Measurements from ENCODE around the gene MTO1. TPM values are rescaled to one million over a fixed set of nuclear protein-coding genes. Genes with fewer than 3 reads are reported as not detected.

MTO1 gene
- total RNA-seq, 2 experiments from 2014 or later: 47.9 to 48.0 TPM

GRCh38 chr6:73481969-73482368 lies 20.4 kb downstream of the MTO1 start:
- Histone ChIP-seq H3K4me3 (ENCODE audit: low read length) (no peak overlapping the region), H3K4me1 (ENCODE audit: insufficient read depth, low read length) (no peaks in the 10 kb centered on the region), H3K27ac (ENCODE audit: low read depth in 1 of 2, low read length in 2 of 2) (no peak overlapping the region), H3K27me3 (ENCODE audit: control insufficient read depth in 1 of 2, insufficient read depth in 2 of 2, low read length in 2 of 2) (no peaks in the 10 kb centered on the region), H3K36me3 (ENCODE audit: insufficient read depth, low read length) (peaks cover 86% of the 10 kb centered on the region), H3K9me3 (ENCODE audit: control insufficient read depth in 1 of 2, insufficient read depth in 1 of 2, low read length in 2 of 2) (no peaks in the 10 kb centered on the region)
- H3K27ac Mint-ChIP-seq: no peak overlapping the region
- CTCF ChIA-PET: no interaction called here
- H3K4me1 Mint-ChIP-seq (ENCODE audit: low read depth): peaks cover 4% of the 10 kb centered on the region
- no peaks in the 10 kb centered on the region for H3K27me3 Mint-ChIP-seq
- no peak for TF ChIP-seq CTCF (IDR thresholded peaks at IDR 0.05)
- no peaks in the 10 kb centered on the region for H3K9me3 Mint-ChIP-seq
- peaks cover 75% of the 10 kb centered on the region for H3K36me3 Mint-ChIP-seq (ENCODE audit: low read depth)
- ATAC-seq (ENCODE audit: poor library complexity) (no peak), DNase-seq (no peak)
- POLR2A ChIA-PET: interaction anchor here (0.9 kb wide), 1 partner anchor 20 kb away, joined by 3 read pairs; the partner anchor contains the start of gene MTO1
- H3K4me3 Mint-ChIP-seq: no peak overlapping the region
- intact Hi-C loops (cut with DNase I, micrococcal nuclease): no loop called here

- ATAC-seq (ENCODE audit: poor library complexity): no peak
- Mint-ChIP-seq H3K36me3 (ENCODE audit: low read depth) (peaks cover 86% of the 10 kb centered on the region), H3K4me1 (ENCODE audit: low read depth) (peaks cover 4% of the 10 kb centered on the region), H3K9me3 (no peaks in the 10 kb centered on the region), H3K27ac (no peak overlapping the region), H3K4me3 (no peak overlapping the region), H3K27me3 (no peaks in the 10 kb centered on the region)
- DNase-seq: no peak
- TF ChIP-seq CTCF (IDR thresholded peaks at IDR 0.05): no peak
- intact Hi-C loops (cut with DNase I, micrococcal nuclease): no loop called here
- Histone ChIP-seq H3K27ac (ENCODE audit: low read depth in 1 of 2, low read length in 2 of 2) (no peak overlapping the region), H3K27me3 (ENCODE audit: control insufficient read depth in 1 of 2, insufficient read depth in 2 of 2, low read length in 2 of 2) (no peaks in the 10 kb centered on the region), H3K4me3 (ENCODE audit: low read length) (no peak overlapping the region), H3K9me3 (ENCODE audit: control insufficient read depth in 1 of 2, insufficient read depth in 1 of 2, low read length in 2 of 2) (no peaks in the 10 kb centered on the region), H3K4me1 (ENCODE audit: insufficient read depth, low read length) (no peaks in the 10 kb centered on the region), H3K36me3 (ENCODE audit: insufficient read depth, low read length) (peaks cover 93% of the 10 kb centered on the region)
- CTCF ChIA-PET: interaction anchor here (0.7 to 1.2 kb wide), 3 partner anchors 9 to 16 kb away, joined by 3 to 4 read pairs (median 3); no protein-coding TSS in a partner anchor
- POLR2A ChIA-PET: interaction anchor here (1.1 kb wide), 1 partner anchor 23 kb away, joined by 3 read pairs; the partner anchor contains the start of gene MTO1
Observed at GRCh38 chr6:73484438-73484837, 22.9 kb downstream of the MTO1 start.

GRCh38 chr6:73487473-73487872 lies 25.9 kb downstream of the MTO1 start:
- Mint-ChIP-seq H3K36me3 (ENCODE audit: low read depth) (peaks cover 86% of the 10 kb centered on the region), H3K27ac (no peak overlapping the region), H3K27me3 (no peaks in the 10 kb centered on the region), H3K4me1 (ENCODE audit: low read depth) (no peaks in the 10 kb centered on the region), H3K9me3 (no peaks in the 10 kb centered on the region), H3K4me3 (no peak overlapping the region)
- intact Hi-C loops (cut with DNase I, micrococcal nuclease): no loop called here
- H3K27ac ChIP-seq (ENCODE audit: low read depth in 1 of 2, low read length in 2 of 2): no peak overlapping the region
- H3K9me3 ChIP-seq (ENCODE audit: control insufficient read depth in 1 of 2, insufficient read depth in 1 of 2, low read length in 2 of 2): no peaks in the 10 kb centered on the region
- H3K4me1 ChIP-seq (ENCODE audit: insufficient read depth, low read length): no peaks in the 10 kb centered on the region
- H3K4me3 ChIP-seq (ENCODE audit: low read length): no peak overlapping the region
- POLR2A ChIA-PET: interaction anchor here (1.7 kb wide), 1 partner anchor 26 kb away, joined by 4 read pairs; the partner anchor contains the start of gene MTO1
- no peaks in the 10 kb centered on the region for H3K27me3 ChIP-seq (ENCODE audit: control insufficient read depth in 1 of 2, insufficient read depth in 2 of 2, low read length in 2 of 2)
- peaks cover 82% of the 10 kb centered on the region for H3K36me3 ChIP-seq (ENCODE audit: insufficient read depth, low read length)
- ATAC-seq (ENCODE audit: poor library complexity) (no peak), DNase-seq (no peak)
- TF ChIP-seq CTCF (IDR thresholded peaks at IDR 0.05): no peak
- CTCF ChIA-PET: interaction anchor here (1.7 kb wide), 1 partner anchor 28 kb away, joined by 3 read pairs; no protein-coding TSS in a partner anchor
